Fibroblast of lung (primary cell): ENCODE measurements around the gene LYPD6B. TPM values are rescaled to one million over a fixed set of nuclear protein-coding genes. Genes with fewer than 3 reads are reported as not detected.
A peak's percentile ranks its signal among the peaks of the same experiment; 100 is the strongest.

ENCODE experiments used
- DNase-seq, 2 donors: peaks; one replicate each; pipeline versions ENCODE4 v3.0.0 to v3.0.0-alpha.2; 2010; ENCODE audit warnings: low read depth in 2 of 2
- H2AFZ ChIP-seq: 2 replicates; pipeline ENCODE4 v1.5.1; 2012; ENCODE audit warnings: low read length, control low read depth, inconsistent platforms
- H3K27ac ChIP-seq: 2 replicates; pipeline ENCODE4 v1.5.1; 2011; ENCODE audit warnings: low read length, control low read depth; ENCODE audit not compliant: insufficient read depth
- H3K27me3 ChIP-seq: 2 replicates; pipeline ENCODE4 v1.5.1; 2011; ENCODE audit warnings: mild to moderate bottlenecking, low read length; ENCODE audit not compliant: control insufficient read depth, insufficient read depth
- H3K36me3 ChIP-seq: 2 replicates; pipeline ENCODE4 v1.5.1; 2011; ENCODE audit warnings: low read length; ENCODE audit not compliant: control insufficient read depth, insufficient read depth
- H3K4me1 ChIP-seq: 2 replicates; pipeline ENCODE4 v1.5.1; 2011; ENCODE audit warnings: low read length; ENCODE audit not compliant: control insufficient read depth, insufficient read depth; ENCODE audit errors: extremely low read depth
- H3K4me2 ChIP-seq: 2 replicates; pipeline ENCODE4 v1.5.1; 2011; ENCODE audit warnings: low read length, control low read depth; ENCODE audit not compliant: insufficient read depth; ENCODE audit errors: extremely low read depth
- H3K4me3 ChIP-seq, 4 experiments: fragments of 200-600 bp in 1 of 4; sonication (generic) in 1 of 4; replicated peaks in 1 of 4; 2 replicates each; pipeline ENCODE4 v1.5.1; 2011 to 2016; ENCODE audit warnings: low read length in 4 of 4, low read depth in 3 of 4, mild to moderate bottlenecking in 3 of 4, control low read depth in 2 of 4, inconsistent platforms in 1 of 4, mixed read lengths in 1 of 4; ENCODE audit not compliant: insufficient read depth in 1 of 4; ENCODE audit errors: control extremely low read depth in 1 of 4
- H3K79me2 ChIP-seq: 2 replicates; pipeline ENCODE4 v1.5.1; 2012; ENCODE audit warnings: mild to moderate bottlenecking, low read length, inconsistent platforms; ENCODE audit not compliant: control insufficient read depth, insufficient read depth
- H3K9ac ChIP-seq: 2 replicates; pipeline ENCODE4 v1.5.1; 2011; ENCODE audit warnings: mild to moderate bottlenecking, low read length, control low read depth; ENCODE audit not compliant: insufficient read depth
- H3K9me3 ChIP-seq: 2 replicates; pipeline ENCODE4 v1.5.1; 2012; ENCODE audit warnings: low read depth, low read length; ENCODE audit not compliant: control insufficient read depth, insufficient read depth
- H4K20me1 ChIP-seq: 2 replicates; pipeline ENCODE4 v1.5.1; 2011; ENCODE audit warnings: low read length; ENCODE audit not compliant: control insufficient read depth, insufficient read depth; ENCODE audit errors: extremely low read depth
- CTCF ChIP-seq, 2 donors: IDR thresholded peaks in 1 of 2; conservative IDR thresholded peaks in 1 of 2; 1 replicate in 1 of 2; 2 replicates in 1 of 2; pipeline ENCODE4 v1.5.1; 2011 to 2012; ENCODE audit warnings: low read length in 2 of 2, control low read depth in 1 of 2, inconsistent platforms in 1 of 2, low read depth in 1 of 2, mild to moderate bottlenecking in 1 of 2
- EZH2 ChIP-seq: IDR thresholded peaks from 2 replicates; pipeline ENCODE4 v1.5.1; 2012; ENCODE audit warnings: low read length, control low read depth, mild to moderate bottlenecking; ENCODE audit errors: missing control alignments
- polyA plus RNA-seq, 2 donors: library from polyadenylated mRNA; depleted of rRNA in 1 of 2; stranded (reverse) in 1 of 2; unstranded in 1 of 2; fragments of >200 nt; gene quantifications; 2 replicates each; pipeline ENCODE4 v1.2.1, GENCODE V29; 2011 to 2012; ENCODE audit warnings: missing spikeins in 1 of 2
- total RNA-seq: library from RNA; depleted of rRNA; stranded (reverse); fragments of >200 nt; gene quantifications from 2 replicates; pipeline ENCODE4 v1.2.1, GENCODE V29; 2014

The LYPD6B gene
- total and polyA plus RNA-seq, 2 donors (not counting 1 experiment from before 2014, with no cell fraction given): 0.11 TPM; not detected in 1

DNA sequence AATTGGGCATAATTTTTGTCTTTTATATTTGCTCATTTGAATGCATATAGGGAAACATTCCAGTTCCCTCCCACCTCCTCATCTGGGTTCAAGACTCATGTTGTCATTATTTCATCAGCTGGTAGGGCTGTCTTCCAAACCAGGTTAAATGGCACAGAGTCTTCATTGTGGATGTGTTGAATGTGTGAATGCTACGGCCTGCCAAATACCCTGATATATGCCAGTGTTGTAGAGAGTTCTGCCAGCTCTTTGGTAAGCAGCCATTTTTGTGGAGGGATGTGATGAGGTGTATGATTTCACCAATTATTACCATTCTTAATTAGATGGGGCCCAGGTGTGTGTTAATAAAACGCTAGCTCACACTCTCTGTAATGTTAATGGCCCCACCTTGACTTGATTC lies 121.7 kb downstream of the LYPD6B start:
- no peaks in the 10 kb centered on the region for H3K4me1 ChIP-seq
- no peaks in the 10 kb centered on the region for H3K27me3 ChIP-seq
- H3K4me3 ChIP-seq: no peak overlapping the region
- no peak overlapping the region for H3K4me2 ChIP-seq
- no peak overlapping the region for H3K9ac ChIP-seq
- no peak overlapping the region for H3K27ac ChIP-seq
- no peaks in the 10 kb centered on the region for H3K79me2 ChIP-seq
- TF ChIP-seq CTCF (conservative IDR thresholded peaks at IDR 0.05 in 1 of 2, IDR thresholded peaks at IDR 0.05 in 1 of 2; ENCODE audit: low read depth in 1 of 2, low read length in 2 of 2): no peak
- TF ChIP-seq EZH2: no peak
- H3K9me3 ChIP-seq: no peaks in the 10 kb centered on the region
- no peak overlapping the region for H2AFZ ChIP-seq
- no peaks in the 10 kb centered on the region for H3K36me3 ChIP-seq
- DNase-seq: no peak
- no peaks in the 10 kb centered on the region for H4K20me1 ChIP-seq

DNA sequence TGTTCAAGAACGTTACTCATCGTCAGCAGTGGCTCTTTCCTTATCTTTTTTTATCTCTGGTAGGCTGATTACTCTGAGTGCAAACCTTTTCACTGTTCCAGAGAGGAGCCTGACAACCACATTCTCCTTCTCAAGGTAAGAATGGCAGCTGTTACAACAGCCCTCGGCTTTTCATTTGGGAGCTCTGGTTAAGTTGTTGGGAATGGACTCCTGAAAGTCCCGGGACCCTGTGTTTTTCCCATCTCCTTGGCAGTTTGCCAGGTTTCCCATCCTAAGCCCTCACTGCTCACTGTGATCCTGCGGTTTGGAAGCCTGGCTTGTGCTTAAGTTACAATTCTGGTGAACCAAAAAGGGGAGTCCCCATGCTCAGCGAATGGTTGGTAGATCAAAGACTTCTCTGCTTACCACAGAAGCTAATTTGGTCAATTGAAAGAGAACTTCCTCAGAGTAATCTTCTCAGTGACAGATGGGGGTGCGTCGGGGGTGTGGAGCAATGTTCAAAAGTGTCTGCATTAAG lies 122.3 kb downstream of the LYPD6B start:
- no peak overlapping the region for H2AFZ ChIP-seq
- no peaks in the 10 kb centered on the region for H3K27me3 ChIP-seq
- H4K20me1 ChIP-seq: no peaks in the 10 kb centered on the region
- H3K36me3 ChIP-seq: no peaks in the 10 kb centered on the region
- no peaks in the 10 kb centered on the region for H3K9me3 ChIP-seq
- TF ChIP-seq CTCF (conservative IDR thresholded peaks at IDR 0.05 in 1 of 2, IDR thresholded peaks at IDR 0.05 in 1 of 2; ENCODE audit: low read depth in 1 of 2, low read length in 2 of 2) (no peak), EZH2 (no peak)
- DNase-seq: peak in 1 of 2 donors; percentile 11
- H3K4me2 ChIP-seq: no peak overlapping the region
- no peak overlapping the region for H3K27ac ChIP-seq
- H3K9ac ChIP-seq: no peak overlapping the region
- H3K79me2 ChIP-seq: no peaks in the 10 kb centered on the region
- H3K4me1 ChIP-seq: no peaks in the 10 kb centered on the region
- H3K4me3 ChIP-seq: no peak overlapping the region

DNA sequence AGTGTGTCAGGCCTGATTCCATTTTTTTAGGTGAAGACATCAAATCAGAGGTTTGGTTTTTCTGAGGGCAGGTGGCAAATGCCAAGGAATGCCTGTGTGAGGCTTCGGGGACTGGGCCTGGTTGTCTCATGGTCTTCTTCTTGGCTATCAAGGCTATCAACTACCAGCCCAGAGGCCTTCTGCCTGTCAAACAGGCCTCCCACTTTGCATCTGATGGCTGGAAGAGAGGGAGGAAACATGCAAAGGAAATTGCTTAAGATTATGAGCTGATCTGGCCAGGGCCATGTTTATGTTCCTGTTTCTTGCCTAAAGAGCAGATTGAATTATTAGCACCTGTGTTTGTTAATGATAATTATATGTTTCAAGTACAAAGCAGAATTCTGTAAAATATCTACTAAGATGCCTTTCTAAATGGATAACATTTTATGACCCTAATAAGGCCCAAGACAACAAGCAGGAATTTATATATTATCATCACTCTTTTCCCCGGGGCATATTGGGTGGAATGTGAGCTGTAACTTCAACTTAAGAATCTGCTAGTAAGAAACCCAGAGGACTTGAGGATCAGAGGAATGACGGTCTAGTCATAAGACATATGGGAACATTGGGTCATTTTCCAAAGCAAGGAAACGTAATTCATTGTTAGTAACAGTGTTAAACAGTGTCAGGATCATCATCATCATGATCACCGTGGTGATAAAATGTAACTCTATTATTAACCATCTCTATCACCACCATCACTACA lies 123.2 kb downstream of the LYPD6B start:
- no peak overlapping the region for H3K27ac ChIP-seq
- no peaks in the 10 kb centered on the region for H4K20me1 ChIP-seq
- no peaks in the 10 kb centered on the region for H3K4me1 ChIP-seq
- H3K9me3 ChIP-seq: no peaks in the 10 kb centered on the region
- no peak for DNase-seq
- H3K4me3 ChIP-seq: no peak overlapping the region
- no peak overlapping the region for H3K9ac ChIP-seq
- no peak overlapping the region for H2AFZ ChIP-seq
- H3K4me2 ChIP-seq: no peak overlapping the region
- no peaks in the 10 kb centered on the region for H3K36me3 ChIP-seq
- H3K79me2 ChIP-seq: no peaks in the 10 kb centered on the region
- no peaks in the 10 kb centered on the region for H3K27me3 ChIP-seq
- no peak for TF ChIP-seq CTCF (conservative IDR thresholded peaks at IDR 0.05 in 1 of 2, IDR thresholded peaks at IDR 0.05 in 1 of 2; ENCODE audit: low read depth in 1 of 2, low read length in 2 of 2)
- TF ChIP-seq EZH2: no peak
